Hematopoietic multipotent progenitor cell treated with erythropoietin and hydrocortisone succinate and interleukin-3 and kit ligand, for 4 days (in vitro differentiated cells): ENCODE results near the gene TDRKH.

Source experiments
- DNase-seq: peaks from one replicate; pipeline ENCODE4 v3.0.0-alpha.2; 2015

TDRKH gene

GRCh38 chr1:151820940-151821339, 30.6 kb upstream of the TDRKH start:
- peak; percentile 48 for DNase-seq

GRCh38 chr1:151819976-151820623, 29.8 kb upstream of the TDRKH start:
- no peak for DNase-seq

- no peak for DNase-seq
Measured at GRCh38 chr1:151819227-151819835, 29.0 kb upstream of the TDRKH start.

GRCh38 chr1:151817353-151817730, 27.0 kb upstream of the TDRKH start:
- DNase-seq: no peak

- no peak for DNase-seq
Measured at GRCh38 chr1:151816548-151817352, 26.4 kb upstream of the TDRKH start.

- DNase-seq: no peak
Measured at GRCh38 chr1:151815716-151816327, 25.5 kb upstream of the TDRKH start.

- DNase-seq: no peak
Measured at GRCh38 chr1:151814971-151815545, 24.8 kb upstream of the TDRKH start.

- no peak for DNase-seq
Measured at GRCh38 chr1:151814426-151814825, 24.1 kb upstream of the TDRKH start.

- no peak for DNase-seq
Measured at GRCh38 chr1:151813271-151813977, 23.1 kb upstream of the TDRKH start.

GRCh38 chr1:151811181-151811580, 20.9 kb upstream of the TDRKH start:
- no peak for DNase-seq

- no peak for DNase-seq
Measured at GRCh38 chr1:151809985-151810556, 19.8 kb upstream of the TDRKH start.

- no peak for DNase-seq
Measured at GRCh38 chr1:151809290-151809984, 19.1 kb upstream of the TDRKH start.

- no peak for DNase-seq
Measured at GRCh38 chr1:151807766-151808165, 17.5 kb upstream of the TDRKH start.

- DNase-seq: no peak
Measured at GRCh38 chr1:151807131-151807530, 16.8 kb upstream of the TDRKH start.

- DNase-seq: no peak
Measured at GRCh38 chr1:151806170-151806569, 15.9 kb upstream of the TDRKH start.

- no peak for DNase-seq
Measured at GRCh38 chr1:151805066-151805820, 14.9 kb upstream of the TDRKH start, which contains the start of gene LINGO4. Gene LINGO4, minus strand, starts transcription at chr1:151805419. Its CDS starts 2,715 bp downstream, at chr1:151802704.

- DNase-seq: no peak
Measured at GRCh38 chr1:151803915-151804314, 13.6 kb upstream of the TDRKH start.

- no peak for DNase-seq
Measured at GRCh38 chr1:151803164-151803563, 12.9 kb upstream of the TDRKH start.

- DNase-seq: no peak
Measured at GRCh38 chr1:151802372-151802771, 12.1 kb upstream of the TDRKH start.

- no peak for DNase-seq
Measured at GRCh38 chr1:151801846-151802245, 11.5 kb upstream of the TDRKH start.
